Breast epithelium (tissue), 3 donors: ENCODE results near the gene HSD17B2.

Source experiments
- CTCF ChIP-seq, 3 donors: fragments of 450-650 bp; IDR thresholded peaks; one replicate each; pipeline ENCODE4 v1.5.1; 2016 to 2017; ENCODE audit warnings: antibody characterized with exemption in 3 of 3, mild to moderate bottlenecking in 3 of 3, moderate library complexity in 3 of 3
- POLR2A ChIP-seq: fragments of 450-650 bp; IDR thresholded peaks from one replicate; pipeline ENCODE4 v1.6.1; 2016; ENCODE audit warnings: antibody characterized with exemption, mild to moderate bottlenecking, moderate library complexity
- POLR2AphosphoS5 ChIP-seq, 3 donors: sonication (generic); formaldehyde crosslinking; IDR thresholded peaks; one replicate each; pipeline ENCODE4 v1.6.1; 2017; ENCODE audit warnings: antibody characterized with exemption in 3 of 3

GRCh38 chr16:82138478-82139285 lies 103.6 kb downstream of the HSD17B2 start:
- TF ChIP-seq CTCF (IDR thresholded peaks at IDR 0.05) = no peak
- no peak for TF ChIP-seq POLR2A
- no peak for TF ChIP-seq POLR2AphosphoS5 (IDR thresholded peaks at IDR 0.05)
